HCT116 (cell line): Measurements from ENCODE around the gene RHOBTB1.

Experiments
- EZH2 ChIP-seq: fragments of 200-600 bp; sonication (generic); IDR thresholded peaks from 2 replicates; pipeline ENCODE4 v1.6.1; 2017; ENCODE audit warnings: antibody characterized with exemption, mixed run types
- EZH2phosphoT487 ChIP-seq: fragments of 200-600 bp; IDR thresholded peaks from 2 replicates; pipeline ENCODE4 v1.6.1; 2018; ENCODE audit warnings: antibody characterized with exemption, borderline replicate concordance
- JUND ChIP-seq: IDR thresholded peaks from 2 replicates; pipeline ENCODE4 v1.6.1; 2012
- POLR2A ChIP-seq: IDR thresholded peaks from 2 replicates; pipeline ENCODE4 v1.7.0; 2011; ENCODE audit warnings: borderline replicate concordance; ENCODE audit not compliant: insufficient read depth, insufficient read length; ENCODE audit errors: extremely low read depth
- POLR2AphosphoS5 ChIP-seq: IDR thresholded peaks from 2 replicates; pipeline ENCODE4 v1.6.1; 2011; ENCODE audit warnings: mild to moderate bottlenecking, low read depth, low read length, moderate library complexity
- RAD21 ChIP-seq: IDR thresholded peaks from 2 replicates; pipeline ENCODE4 v1.6.1; 2012; ENCODE audit warnings: low read depth, mild to moderate bottlenecking
- SIN3A ChIP-seq: IDR thresholded peaks from 2 replicates; pipeline ENCODE4 v1.6.1; 2012; ENCODE audit warnings: low read depth
- YY1 ChIP-seq: IDR thresholded peaks from 2 replicates; pipeline ENCODE4 v1.6.1; 2011; ENCODE audit warnings: low read length, low read depth, moderate library complexity, mild to moderate bottlenecking; ENCODE audit not compliant: insufficient replicate concordance; ENCODE audit errors: extremely low read depth
- ZFX ChIP-seq: fragments of 450-650 bp; IDR thresholded peaks from 2 replicates; pipeline ENCODE4 v1.6.1; 2017
- ZNF274 ChIP-seq: fragments of 200-500 bp; sonication (Bioruptor generic); IDR thresholded peaks from 2 replicates; pipeline ENCODE4 v1.6.1; 2014; ENCODE audit warnings: mild to moderate bottlenecking, low read depth, low read length, inconsistent platforms
- TF ChIP-seq, protein P1 (sequence below), 3 experiments: fragments of 200-600 bp in 1 of 3; sonication (generic) in 1 of 3; IDR thresholded peaks in 2 of 3; conservative IDR thresholded peaks in 1 of 3; 2 replicates each; pipeline ENCODE4 v1.5.1; 2012 to 2017; ENCODE audit warnings: low read depth in 2 of 3, low read length in 2 of 3, antibody characterized with exemption in 1 of 3, borderline replicate concordance in 1 of 3, control low read depth in 1 of 3, mild to moderate bottlenecking in 1 of 3, mixed read lengths in 1 of 3, mixed run types in 1 of 3, moderate library complexity in 1 of 3; ENCODE audit not compliant: insufficient read depth in 1 of 3
- TF ChIP-seq, protein P2 (sequence below): IDR thresholded peaks from 2 replicates; pipeline ENCODE4 v1.6.1; 2012
- TF ChIP-seq, protein P3 (sequence below): IDR thresholded peaks from 2 replicates; pipeline ENCODE4 v1.6.1; 2012; ENCODE audit warnings: low read depth

DNA sequence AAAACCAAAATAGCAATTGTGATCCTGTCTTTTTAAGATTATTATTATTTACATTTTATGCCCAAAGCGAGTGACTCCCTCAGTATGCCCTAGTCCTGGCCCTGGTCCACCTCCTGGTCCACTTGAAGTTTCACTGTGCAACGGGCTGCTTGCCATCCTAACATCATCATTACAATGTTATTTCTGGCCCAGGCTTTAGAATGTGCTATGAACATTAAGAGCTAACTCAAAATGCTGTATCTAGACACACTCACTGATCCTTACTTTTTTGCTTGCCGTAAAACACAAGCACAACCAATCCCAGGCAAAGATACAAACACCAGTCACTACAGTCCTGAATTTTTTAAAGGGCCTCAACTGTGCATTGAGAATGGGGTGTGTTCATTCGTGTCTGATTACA is 38.4 kb downstream of the RHOBTB1 start:
- TF ChIP-seq, protein P1, sequence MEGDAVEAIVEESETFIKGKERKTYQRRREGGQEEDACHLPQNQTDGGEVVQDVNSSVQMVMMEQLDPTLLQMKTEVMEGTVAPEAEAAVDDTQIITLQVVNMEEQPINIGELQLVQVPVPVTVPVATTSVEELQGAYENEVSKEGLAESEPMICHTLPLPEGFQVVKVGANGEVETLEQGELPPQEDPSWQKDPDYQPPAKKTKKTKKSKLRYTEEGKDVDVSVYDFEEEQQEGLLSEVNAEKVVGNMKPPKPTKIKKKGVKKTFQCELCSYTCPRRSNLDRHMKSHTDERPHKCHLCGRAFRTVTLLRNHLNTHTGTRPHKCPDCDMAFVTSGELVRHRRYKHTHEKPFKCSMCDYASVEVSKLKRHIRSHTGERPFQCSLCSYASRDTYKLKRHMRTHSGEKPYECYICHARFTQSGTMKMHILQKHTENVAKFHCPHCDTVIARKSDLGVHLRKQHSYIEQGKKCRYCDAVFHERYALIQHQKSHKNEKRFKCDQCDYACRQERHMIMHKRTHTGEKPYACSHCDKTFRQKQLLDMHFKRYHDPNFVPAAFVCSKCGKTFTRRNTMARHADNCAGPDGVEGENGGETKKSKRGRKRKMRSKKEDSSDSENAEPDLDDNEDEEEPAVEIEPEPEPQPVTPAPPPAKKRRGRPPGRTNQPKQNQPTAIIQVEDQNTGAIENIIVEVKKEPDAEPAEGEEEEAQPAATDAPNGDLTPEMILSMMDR (IDR thresholded peaks at IDR 0.05 in 2 of 3, conservative IDR thresholded peaks at IDR 0.05 in 1 of 3; ENCODE audit: borderline replicate concordance in 1 of 3, insufficient read depth in 1 of 3, low read depth in 2 of 3, low read length in 2 of 3): no peak
- TF ChIP-seq ZFX: no peak
- TF ChIP-seq, protein P2, sequence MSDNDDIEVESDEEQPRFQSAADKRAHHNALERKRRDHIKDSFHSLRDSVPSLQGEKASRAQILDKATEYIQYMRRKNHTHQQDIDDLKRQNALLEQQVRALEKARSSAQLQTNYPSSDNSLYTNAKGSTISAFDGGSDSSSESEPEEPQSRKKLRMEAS: no peak
- TF ChIP-seq YY1: no peak
- no peak for TF ChIP-seq ZNF274
- no peak for TF ChIP-seq POLR2A
- TF ChIP-seq RAD21: no peak
- no peak for TF ChIP-seq SIN3A
- TF ChIP-seq JUND: no peak
- TF ChIP-seq POLR2AphosphoS5: no peak
- no peak for TF ChIP-seq EZH2
- TF ChIP-seq EZH2phosphoT487: no peak
- TF ChIP-seq, protein P3, sequence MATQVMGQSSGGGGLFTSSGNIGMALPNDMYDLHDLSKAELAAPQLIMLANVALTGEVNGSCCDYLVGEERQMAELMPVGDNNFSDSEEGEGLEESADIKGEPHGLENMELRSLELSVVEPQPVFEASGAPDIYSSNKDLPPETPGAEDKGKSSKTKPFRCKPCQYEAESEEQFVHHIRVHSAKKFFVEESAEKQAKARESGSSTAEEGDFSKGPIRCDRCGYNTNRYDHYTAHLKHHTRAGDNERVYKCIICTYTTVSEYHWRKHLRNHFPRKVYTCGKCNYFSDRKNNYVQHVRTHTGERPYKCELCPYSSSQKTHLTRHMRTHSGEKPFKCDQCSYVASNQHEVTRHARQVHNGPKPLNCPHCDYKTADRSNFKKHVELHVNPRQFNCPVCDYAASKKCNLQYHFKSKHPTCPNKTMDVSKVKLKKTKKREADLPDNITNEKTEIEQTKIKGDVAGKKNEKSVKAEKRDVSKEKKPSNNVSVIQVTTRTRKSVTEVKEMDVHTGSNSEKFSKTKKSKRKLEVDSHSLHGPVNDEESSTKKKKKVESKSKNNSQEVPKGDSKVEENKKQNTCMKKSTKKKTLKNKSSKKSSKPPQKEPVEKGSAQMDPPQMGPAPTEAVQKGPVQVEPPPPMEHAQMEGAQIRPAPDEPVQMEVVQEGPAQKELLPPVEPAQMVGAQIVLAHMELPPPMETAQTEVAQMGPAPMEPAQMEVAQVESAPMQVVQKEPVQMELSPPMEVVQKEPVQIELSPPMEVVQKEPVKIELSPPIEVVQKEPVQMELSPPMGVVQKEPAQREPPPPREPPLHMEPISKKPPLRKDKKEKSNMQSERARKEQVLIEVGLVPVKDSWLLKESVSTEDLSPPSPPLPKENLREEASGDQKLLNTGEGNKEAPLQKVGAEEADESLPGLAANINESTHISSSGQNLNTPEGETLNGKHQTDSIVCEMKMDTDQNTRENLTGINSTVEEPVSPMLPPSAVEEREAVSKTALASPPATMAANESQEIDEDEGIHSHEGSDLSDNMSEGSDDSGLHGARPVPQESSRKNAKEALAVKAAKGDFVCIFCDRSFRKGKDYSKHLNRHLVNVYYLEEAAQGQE: no peak
